Measurements from ENCODE around the gene CHRNA3.

GRCh38 chr15:78573416-78573815 lies 47.4 kb downstream of the CHRNA3 start:
- TF ChIP-seq CTCF (IDR thresholded peaks at IDR 0.05) (no peak), POLR2A (IDR thresholded peaks at IDR 0.05) (no peak)
